Measurements from ENCODE around the gene TJP3.

TJP3 gene

GRCh38 chr19:3716147-3716668 is 8.0 kb downstream of the TJP3 start:
- no peak for DNase-seq (ENCODE audit: low spot score)

DNA sequence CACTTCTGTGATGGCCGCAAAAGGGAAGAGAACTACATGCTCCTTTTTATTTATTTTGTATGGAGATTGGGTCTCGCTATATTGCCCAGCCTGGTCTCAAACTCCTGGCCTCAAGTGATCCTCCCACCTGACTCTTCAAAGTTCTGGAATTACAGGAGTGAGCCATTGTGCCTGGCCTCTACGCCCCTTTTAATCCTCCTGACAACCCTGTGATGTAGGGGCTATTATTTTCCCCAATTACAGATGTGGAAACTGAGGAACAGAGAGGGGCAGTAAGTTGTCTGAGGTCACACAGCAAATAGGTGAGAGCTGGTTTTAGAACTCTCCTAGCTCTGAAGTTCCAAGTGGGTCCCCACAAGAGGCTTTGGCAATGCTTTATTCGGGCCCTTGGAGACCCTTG is 11.7 kb downstream of the TJP3 start:
- DNase-seq (ENCODE audit: low spot score) = no peak

DNA sequence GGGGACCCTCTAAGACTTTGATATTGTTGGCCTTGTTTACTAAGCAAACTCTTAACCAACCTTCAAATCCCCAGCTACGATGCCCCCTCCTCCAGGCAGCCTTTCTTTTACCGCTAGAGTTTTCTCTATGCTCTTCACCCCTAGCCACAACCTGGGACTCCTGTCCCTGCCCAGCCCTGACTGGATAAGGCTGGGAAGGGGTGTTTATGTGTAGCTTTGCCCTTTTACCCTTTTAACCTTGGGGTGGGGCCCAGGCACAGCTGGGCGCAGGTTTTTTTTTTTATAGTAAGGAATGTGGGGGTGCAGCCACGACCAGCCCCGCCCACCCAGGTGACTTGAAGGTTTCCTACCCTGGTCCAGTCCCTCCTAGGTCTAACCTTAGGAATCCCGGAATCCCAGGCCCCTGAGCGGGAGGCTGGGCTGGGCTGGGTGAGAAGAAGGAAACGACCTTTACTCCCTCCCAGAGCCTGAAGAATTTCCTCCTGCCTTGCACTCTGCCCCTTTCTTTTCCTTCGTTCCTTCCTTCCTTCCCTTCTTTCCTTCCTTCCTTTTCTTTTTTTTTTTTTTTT is 12.2 kb downstream of the TJP3 start:
- no peak for DNase-seq (ENCODE audit: low spot score)

DNA sequence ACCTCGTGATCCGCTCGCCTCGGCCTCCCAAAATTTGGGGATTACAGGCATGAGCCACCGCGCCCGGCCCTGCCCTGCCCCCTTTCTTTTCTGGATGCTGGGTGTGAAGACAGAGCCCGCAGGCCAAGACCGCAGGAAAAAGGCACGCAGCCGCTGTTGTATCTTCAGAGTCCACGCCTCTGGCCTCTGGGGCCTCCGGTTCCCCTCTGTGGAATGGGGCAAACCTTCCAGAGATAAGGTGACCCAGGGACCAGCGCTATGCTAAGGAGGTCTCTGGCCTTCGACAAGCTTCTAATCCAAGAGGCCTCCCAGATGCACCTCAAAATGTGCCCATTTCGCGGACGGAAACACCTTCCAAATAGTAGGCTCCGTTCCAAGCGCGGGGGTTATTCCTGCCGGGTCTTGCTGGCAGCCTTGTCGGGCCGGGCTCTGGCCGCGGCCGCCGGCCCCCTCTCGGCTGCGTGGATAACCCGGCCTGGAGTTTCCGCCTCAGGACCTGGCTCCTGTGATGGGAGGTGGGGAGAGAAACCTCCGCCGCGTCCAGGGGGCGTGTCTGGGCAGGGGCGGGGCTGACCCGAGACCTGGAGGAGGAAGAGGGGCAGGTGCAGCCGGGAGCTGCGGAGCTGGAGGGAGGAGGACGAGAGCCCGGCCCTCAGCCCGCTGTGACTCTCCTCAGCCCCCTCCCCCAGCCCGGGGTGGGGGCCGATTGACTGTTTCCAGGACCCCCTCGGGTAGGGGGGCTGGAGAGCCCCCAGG is 13.1 kb downstream of the TJP3 start:
- peak; percentile 97 for DNase-seq (ENCODE audit: low spot score)

DNA sequence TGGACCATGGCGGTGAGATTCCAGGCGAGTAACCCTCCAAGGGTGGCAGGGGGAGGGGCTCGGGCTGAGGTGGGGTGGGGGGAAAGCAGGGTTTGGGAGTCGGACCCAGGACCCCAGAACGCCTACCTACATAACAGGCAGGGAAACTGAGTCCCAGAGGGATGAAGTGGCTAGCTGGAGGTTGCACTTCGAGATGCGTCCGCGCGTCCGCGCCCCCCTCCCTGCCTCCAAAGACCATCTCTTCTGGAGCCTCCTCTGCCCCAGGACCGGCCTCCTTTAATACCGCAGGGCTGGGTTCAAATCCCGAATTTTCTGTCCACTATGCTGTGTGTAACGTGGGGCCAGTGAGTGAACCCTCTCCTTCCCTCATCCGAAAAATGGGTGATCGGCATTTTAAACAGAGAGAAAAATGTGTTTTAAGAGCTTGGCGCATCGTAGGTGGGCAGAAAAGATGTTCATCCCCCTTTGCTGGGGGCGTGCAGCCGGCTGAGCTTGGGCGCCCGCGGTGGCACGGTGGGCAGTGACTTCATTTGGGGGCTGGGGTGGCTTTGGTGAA is 13.8 kb downstream of the TJP3 start:
- no peak for DNase-seq (ENCODE audit: low spot score)

DNA sequence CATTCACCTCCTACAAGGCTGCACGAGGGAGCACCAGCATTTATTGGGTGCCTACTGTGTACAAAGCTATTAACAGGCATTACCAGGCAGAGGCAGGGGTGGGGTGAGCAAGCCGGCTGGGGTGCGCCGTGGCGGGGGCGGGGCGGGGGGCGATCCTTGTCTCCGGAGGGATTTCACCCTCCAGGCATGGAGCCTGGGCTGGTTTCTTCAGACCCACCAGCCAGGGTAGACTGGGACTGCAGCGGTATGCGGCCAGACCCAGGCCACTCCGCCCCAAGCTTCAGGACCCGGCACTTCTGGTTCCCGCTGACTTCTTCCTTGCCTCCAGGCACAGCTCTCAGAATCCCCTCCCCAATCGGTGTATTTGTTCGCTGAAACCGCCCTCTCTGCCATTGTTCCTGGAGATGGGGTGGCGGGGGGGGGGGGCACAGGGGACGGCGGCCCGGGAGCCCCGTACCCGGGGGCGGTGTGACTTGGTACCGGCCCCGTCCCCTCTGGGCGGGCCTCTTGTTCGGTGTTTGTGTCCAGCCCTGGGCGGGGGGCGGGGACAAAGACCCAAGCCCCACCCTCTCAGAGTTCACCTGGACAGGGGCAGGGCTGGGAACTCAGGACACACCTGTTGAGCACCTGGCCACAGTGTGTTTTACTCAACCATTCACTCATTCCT is 14.4 kb downstream of the TJP3 start:
- DNase-seq (ENCODE audit: low spot score) = peak; percentile 45

DNA sequence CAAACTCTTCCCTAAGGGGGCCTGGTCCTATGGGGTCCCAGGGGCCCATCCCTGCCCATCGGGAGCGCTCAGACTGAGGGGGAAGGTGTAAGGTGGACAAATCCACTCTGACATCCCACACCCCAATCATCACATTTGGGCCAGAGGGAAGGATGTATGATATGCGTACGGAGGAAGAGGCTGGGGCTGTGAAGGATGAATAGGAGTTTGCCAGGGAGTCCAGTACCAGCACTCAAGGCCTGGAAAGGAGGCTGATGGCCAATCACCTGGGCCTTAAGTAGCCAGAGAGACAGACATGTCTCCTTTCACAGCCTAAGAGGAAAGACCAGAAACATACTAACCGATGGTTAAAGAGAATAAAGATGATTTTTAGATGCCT is 14.9 kb downstream of the TJP3 start:
- DNase-seq (ENCODE audit: low spot score) = no peak

DNA sequence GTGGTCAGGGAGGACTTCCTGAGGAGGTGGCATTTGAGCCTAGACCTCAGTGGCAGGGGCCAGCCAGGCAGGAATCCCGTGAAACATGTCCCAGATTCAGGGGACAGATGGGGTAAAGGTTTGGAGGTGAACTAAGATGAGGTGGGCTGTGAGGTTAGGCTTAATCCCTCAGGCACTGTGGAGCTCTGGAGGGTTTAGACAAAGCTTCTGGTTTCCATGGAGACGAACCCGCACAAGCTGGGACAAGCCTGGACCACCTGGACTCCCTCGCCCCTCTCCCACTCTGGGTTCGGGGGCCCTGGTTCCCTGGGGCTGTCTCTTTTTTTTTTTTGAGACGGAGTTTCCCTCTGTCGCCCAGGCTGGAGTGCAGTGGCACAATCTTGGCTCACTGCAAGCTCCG is 15.7 kb downstream of the TJP3 start:
- peak; percentile 79 for DNase-seq (ENCODE audit: low spot score)

DNA sequence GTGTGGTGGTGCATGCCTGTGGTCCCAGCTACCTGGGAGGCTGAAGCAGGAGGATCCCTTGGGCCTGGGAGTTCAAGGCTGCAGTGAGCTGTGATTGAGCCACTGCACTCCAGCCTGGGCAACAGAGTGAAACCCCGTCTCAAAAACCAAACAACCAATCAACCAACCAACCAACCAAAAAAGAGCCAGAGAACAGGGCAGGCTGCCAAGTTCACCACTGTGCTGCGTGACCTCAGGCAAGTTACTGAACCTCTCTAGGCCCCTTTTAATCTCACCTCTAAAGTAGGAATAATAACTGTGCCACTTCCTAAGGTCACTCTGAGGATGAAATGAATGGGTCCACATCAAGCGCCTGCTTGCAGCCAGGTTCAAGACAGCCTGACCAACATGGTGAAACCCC is 16.9 kb downstream of the TJP3 start:
- DNase-seq (ENCODE audit: low spot score) = no peak

DNA sequence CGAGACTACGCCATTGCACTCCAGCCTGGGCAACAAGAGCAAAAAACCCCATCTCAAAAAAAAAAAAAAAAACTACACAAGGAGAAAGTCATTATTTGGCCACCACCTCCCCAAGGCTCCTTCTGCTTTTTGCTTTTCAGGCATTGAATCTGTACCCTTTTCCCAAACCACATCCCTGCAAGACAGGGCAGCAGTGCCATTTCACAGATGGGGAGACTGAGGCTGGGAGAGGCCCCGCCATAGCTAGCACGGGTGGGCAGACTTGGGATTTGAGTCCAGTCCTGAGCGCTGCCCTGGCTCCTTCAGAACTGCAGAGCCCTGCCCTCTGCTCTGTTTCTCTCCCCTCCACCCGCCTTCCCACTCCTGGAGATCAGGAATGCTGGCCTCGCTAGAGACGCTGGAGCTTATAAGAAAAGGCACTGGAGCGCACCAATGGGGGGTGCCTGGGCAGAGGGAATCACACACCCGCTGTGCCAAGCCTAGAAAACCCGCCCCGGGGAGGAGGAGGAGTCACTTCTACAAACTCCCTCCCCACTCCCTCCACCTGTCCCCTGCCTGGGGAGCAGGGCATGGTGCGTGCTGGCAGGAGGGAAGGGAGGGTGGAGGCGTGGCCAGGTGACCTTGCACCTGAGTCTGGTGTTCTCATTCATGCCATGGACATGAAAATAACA is 17.6 kb downstream of the TJP3 start:
- DNase-seq (ENCODE audit: low spot score) = peak; percentile 61

DNA sequence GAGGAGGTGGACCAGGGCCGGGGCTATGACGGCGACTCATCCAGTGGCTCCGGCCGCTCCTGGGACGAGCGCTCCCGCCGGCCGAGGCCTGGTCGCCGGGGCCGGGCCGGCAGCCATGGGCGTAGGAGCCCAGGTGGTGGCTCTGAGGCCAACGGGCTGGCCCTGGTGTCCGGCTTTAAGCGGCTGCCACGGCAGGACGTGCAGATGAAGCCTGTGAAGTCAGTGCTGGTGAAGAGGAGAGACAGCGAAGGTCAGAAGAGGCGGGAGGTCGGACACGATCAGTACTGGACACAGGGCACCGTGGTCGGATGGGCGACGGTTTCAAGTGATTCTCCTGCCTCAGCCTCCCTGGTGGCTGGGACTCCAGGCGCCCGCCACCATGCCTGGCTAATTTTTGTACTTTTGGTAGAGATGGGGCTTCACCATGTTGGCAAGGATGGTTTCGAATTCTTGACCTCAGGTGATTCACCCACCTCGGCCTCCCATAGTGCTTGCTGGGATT is 22.3 kb downstream of the TJP3 start:
- DNase-seq (ENCODE audit: low spot score) = no peak

GRCh38 chr19:3732108-3732507 is 23.9 kb downstream of the TJP3 start:
- no peak for DNase-seq (ENCODE audit: low spot score)

- no peak for DNase-seq (ENCODE audit: low spot score)
These were observed 25.5 kb downstream of the TJP3 start for GRCh38 chr19:3733549-3734309.

DNA sequence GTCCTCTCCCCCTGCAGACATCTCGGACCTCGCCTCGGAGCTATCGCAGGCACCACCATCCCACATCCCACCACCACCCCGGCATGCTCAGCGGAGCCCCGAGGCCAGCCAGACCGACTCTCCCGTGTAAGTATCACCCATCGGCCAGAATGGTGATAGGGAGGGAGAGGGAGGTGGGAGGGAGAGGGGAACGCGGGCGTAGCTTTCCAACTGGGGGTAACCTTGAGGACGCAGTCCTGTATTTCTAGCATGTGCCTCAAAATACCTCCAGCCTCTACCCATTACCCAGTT is 26.1 kb downstream of the TJP3 start:
- DNase-seq (ENCODE audit: low spot score) = no peak

DNA sequence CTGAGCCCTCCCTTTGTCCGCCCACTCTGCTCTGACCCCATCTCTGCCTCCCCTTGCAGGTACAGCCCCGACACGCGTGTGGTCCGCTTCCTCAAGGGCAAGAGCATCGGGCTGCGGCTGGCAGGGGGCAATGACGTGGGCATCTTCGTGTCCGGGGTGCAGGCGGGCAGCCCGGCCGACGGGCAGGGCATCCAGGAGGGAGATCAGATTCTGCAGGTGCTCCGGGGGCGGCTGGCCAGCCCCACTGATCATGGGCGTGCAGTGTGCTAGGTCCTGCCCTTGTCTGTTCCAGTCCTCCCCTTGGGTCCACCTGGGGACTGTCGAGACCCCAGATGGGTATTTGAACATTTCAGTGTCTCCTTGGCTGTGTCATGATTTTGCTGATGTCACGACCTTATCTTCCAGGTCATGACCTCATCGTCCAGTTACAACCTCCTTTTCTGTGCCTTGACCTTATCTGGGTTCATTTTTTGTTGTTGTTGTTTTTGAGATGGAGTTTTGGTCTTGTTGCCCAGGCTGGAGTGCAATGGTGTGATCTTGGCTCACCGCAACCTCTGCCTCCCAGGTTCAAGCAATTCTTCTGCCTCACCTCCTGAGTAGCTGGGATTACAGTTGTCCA is 28.0 kb downstream of the TJP3 start:
- DNase-seq (ENCODE audit: low spot score) = no peak

GRCh38 chr19:3737487-3738205 is 29.5 kb downstream of the TJP3 start:
- DNase-seq (ENCODE audit: low spot score) = no peak

DNA sequence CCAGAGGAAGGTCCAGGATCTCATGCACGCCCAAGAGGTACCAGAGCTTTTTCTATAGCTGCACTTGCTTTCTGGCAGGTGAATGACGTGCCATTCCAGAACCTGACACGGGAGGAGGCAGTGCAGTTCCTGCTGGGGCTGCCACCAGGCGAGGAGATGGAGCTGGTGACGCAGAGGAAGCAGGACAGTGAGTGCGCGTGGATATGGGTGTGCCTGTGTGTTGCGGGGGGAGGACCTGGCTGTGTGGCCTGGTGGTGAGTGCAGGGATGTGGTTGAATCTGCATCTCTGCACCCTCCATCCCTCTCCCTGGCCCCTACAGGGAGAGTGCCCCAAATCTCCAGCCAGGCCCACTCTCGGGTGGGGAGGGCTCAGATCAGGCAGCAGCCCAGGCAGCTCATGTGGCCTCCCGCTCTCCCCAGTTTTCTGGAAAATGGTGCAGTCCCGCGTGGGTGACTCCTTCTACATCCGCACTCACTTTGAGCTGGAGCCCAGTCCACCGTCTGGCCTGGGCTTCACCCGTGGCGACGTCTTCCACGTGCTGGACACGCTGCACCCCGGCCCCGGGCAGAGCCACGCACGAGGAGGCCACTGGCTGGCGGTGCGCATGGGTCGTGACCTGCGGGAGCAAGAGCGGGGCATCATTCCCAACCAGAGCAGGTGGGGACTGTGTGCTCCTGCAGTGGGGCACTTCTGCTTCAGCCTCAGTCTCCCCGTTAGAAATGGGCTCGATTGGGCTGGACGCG is 30.5 kb downstream of the TJP3 start:
- DNase-seq (ENCODE audit: low spot score) = no peak

GRCh38 chr19:3740431-3740830 is 32.2 kb downstream of the TJP3 start:
- peak; percentile 35 for DNase-seq (ENCODE audit: low spot score)

DNA sequence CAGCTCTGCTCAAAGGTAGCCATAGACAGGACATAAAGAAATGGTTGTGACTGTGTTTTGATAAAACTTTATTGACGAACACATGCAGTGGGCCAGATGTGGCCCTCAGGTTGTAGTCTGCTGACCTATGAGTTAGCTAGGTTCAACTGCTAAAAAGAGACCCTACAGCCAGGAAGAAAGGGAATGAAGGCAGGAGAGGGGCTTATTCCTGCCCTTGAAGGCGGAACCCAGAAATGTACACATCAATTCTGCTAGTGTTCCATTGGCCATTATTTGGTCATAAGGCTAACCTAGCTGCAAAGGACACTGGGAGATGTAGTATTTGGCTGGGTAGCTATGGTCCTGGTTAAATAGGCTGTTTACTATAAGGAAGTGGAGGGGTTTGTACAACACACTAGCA is 35.3 kb downstream of the TJP3 start:
- DNase-seq (ENCODE audit: low spot score) = no peak

Data from D341Med (cell line).